T-helper 2 cell treated with Interferon-gamma antibody and Interleukin-4, amounts not matched to agents 5 μg/mL and 100 μg/mL, for 36 hours (primary cell): Measurements from ENCODE around the gene TAF7L.
"Not testable (repeated sequence)": the region's sequence is repeated elsewhere in the genome, so short reads cannot be mapped to it uniquely, and the experiment has no call there.

Experiments
- DNase-seq: peaks from one replicate; pipeline ENCODE4 v3.0.0; 2021; ENCODE audit warnings: low spot score
- H3K27ac Mint-ChIP-seq: one replicate; pipeline ENCODE4 v1.8.0; 2021; ENCODE audit warnings: mild to moderate bottlenecking, mixed read lengths
- H3K27me3 Mint-ChIP-seq: one replicate; pipeline ENCODE4 v1.8.0; 2021; ENCODE audit warnings: low read depth, mixed read lengths
- H3K36me3 Mint-ChIP-seq: one replicate; pipeline ENCODE4 v1.8.0; 2021; ENCODE audit warnings: low read depth, mixed read lengths
- H3K4me1 Mint-ChIP-seq: one replicate; pipeline ENCODE4 v1.8.0; 2021; ENCODE audit warnings: low read depth, mixed read lengths
- H3K4me3 Mint-ChIP-seq: one replicate; pipeline ENCODE4 v1.8.0; 2022; ENCODE audit warnings: mild to moderate bottlenecking, moderate library complexity, mixed read lengths
- H3K9me3 Mint-ChIP-seq: one replicate; pipeline ENCODE4 v1.8.0; 2021; ENCODE audit warnings: mixed read lengths

Gene TAF7L

GRCh38 chrX:101290957-101291603 is at the start of gene TAF7L:
Gene TAF7L (minus strand): TSS chrX:101291334. CDS start chrX:101287543, 3,791 bp downstream.
- no peak within 1 kb of the TSS for H3K27ac Mint-ChIP-seq
- H3K4me1 Mint-ChIP-seq = no peaks in the 10 kb centered on the region
- no peak for DNase-seq
- no peaks in the 10 kb centered on the region for H3K9me3 Mint-ChIP-seq
- peaks cover 2% of the 10 kb centered on the region for H3K36me3 Mint-ChIP-seq
- H3K4me3 Mint-ChIP-seq = no peak within 1 kb of the TSS
- peaks cover 10% of the 10 kb centered on the region for H3K27me3 Mint-ChIP-seq

GRCh38 chrX:101337776-101338271 is 46.7 kb upstream of the TAF7L start:
- no peak for DNase-seq
- H3K36me3 Mint-ChIP-seq = no peaks in the 10 kb centered on the region
- H3K4me3 Mint-ChIP-seq = no peak overlapping the region
- H3K4me1 Mint-ChIP-seq = peaks cover 3% of the 10 kb centered on the region
- no peaks in the 10 kb centered on the region for H3K27me3 Mint-ChIP-seq
- no peak overlapping the region for H3K27ac Mint-ChIP-seq
- peaks cover 6% of the 10 kb centered on the region for H3K9me3 Mint-ChIP-seq

GRCh38 chrX:101334310-101334709 is 43.2 kb upstream of the TAF7L start:
- not testable (repeated sequence) for H3K27me3 Mint-ChIP-seq, H3K27ac Mint-ChIP-seq, DNase-seq, H3K9me3 Mint-ChIP-seq, H3K4me1 Mint-ChIP-seq, H3K4me3 Mint-ChIP-seq, H3K36me3 Mint-ChIP-seq

GRCh38 chrX:101326600-101326999 is 35.5 kb upstream of the TAF7L start:
- not testable (repeated sequence) for H3K9me3 Mint-ChIP-seq, H3K27me3 Mint-ChIP-seq, H3K36me3 Mint-ChIP-seq

GRCh38 chrX:101303790-101304189 is 12.7 kb upstream of the TAF7L start:
- Mint-ChIP-seq H3K27me3 (no peaks in the 10 kb centered on the region), H3K27ac (no peak overlapping the region), H3K9me3 (no peaks in the 10 kb centered on the region), H3K4me3 (no peak overlapping the region), H3K4me1 (no peaks in the 10 kb centered on the region), H3K36me3 (no peaks in the 10 kb centered on the region)
- no peak for DNase-seq

More at GRCh38 chrX:101326600-101326999, 35.5 kb upstream of the TAF7L start:
- not testable (repeated sequence) for H3K4me3 Mint-ChIP-seq, H3K27ac Mint-ChIP-seq, DNase-seq, H3K4me1 Mint-ChIP-seq

GRCh38 chrX:101295603-101296002 is 4.5 kb upstream of the TAF7L start:
- not testable (repeated sequence) for H3K27me3 Mint-ChIP-seq, H3K4me3 Mint-ChIP-seq, H3K9me3 Mint-ChIP-seq, H3K4me1 Mint-ChIP-seq, H3K36me3 Mint-ChIP-seq, DNase-seq, H3K27ac Mint-ChIP-seq

- no peak for DNase-seq
- Mint-ChIP-seq H3K36me3 (peaks cover 1% of the 10 kb centered on the region), H3K4me3 (no peak overlapping the region), H3K27me3 (peaks cover 7% of the 10 kb centered on the region), H3K4me1 (no peaks in the 10 kb centered on the region), H3K9me3 (no peaks in the 10 kb centered on the region), H3K27ac (no peak overlapping the region)
Observed at GRCh38 chrX:101287402-101287801, 3.7 kb downstream of the TAF7L start.

GRCh38 chrX:101276238-101276637 is 14.9 kb downstream of the TAF7L start:
- no peaks in the 10 kb centered on the region for H3K27me3 Mint-ChIP-seq
- no peak overlapping the region for H3K4me3 Mint-ChIP-seq
- no peaks in the 10 kb centered on the region for H3K36me3 Mint-ChIP-seq
- no peak for DNase-seq
- H3K4me1 Mint-ChIP-seq = no peaks in the 10 kb centered on the region
- no peaks in the 10 kb centered on the region for H3K9me3 Mint-ChIP-seq
- H3K27ac Mint-ChIP-seq = no peak overlapping the region

GRCh38 chrX:101274198-101274597 is 16.9 kb downstream of the TAF7L start:
- H3K4me3 Mint-ChIP-seq = no peak overlapping the region
- DNase-seq = no peak
- no peak overlapping the region for H3K27ac Mint-ChIP-seq
- H3K36me3 Mint-ChIP-seq = no peaks in the 10 kb centered on the region
- no peaks in the 10 kb centered on the region for H3K4me1 Mint-ChIP-seq
- no peaks in the 10 kb centered on the region for H3K9me3 Mint-ChIP-seq
- H3K27me3 Mint-ChIP-seq = no peaks in the 10 kb centered on the region

GRCh38 chrX:101265869-101266428 is 25.2 kb downstream of the TAF7L start:
- H3K27ac Mint-ChIP-seq = no peak overlapping the region
- DNase-seq = no peak
- H3K4me1 Mint-ChIP-seq = no peaks in the 10 kb centered on the region
- no peaks in the 10 kb centered on the region for H3K9me3 Mint-ChIP-seq
- H3K4me3 Mint-ChIP-seq = no peak overlapping the region
- H3K27me3 Mint-ChIP-seq = no peaks in the 10 kb centered on the region
- no peaks in the 10 kb centered on the region for H3K36me3 Mint-ChIP-seq

GRCh38 chrX:101263766-101264165 is 27.4 kb downstream of the TAF7L start:
- no peak for DNase-seq
- no peaks in the 10 kb centered on the region for H3K9me3 Mint-ChIP-seq
- H3K27me3 Mint-ChIP-seq = no peaks in the 10 kb centered on the region
- H3K36me3 Mint-ChIP-seq = no peaks in the 10 kb centered on the region
- H3K4me1 Mint-ChIP-seq = no peaks in the 10 kb centered on the region
- no peak overlapping the region for H3K27ac Mint-ChIP-seq
- H3K4me3 Mint-ChIP-seq = no peak overlapping the region

GRCh38 chrX:101262590-101262989 is 28.5 kb downstream of the TAF7L start:
- no peaks in the 10 kb centered on the region for H3K27me3 Mint-ChIP-seq
- H3K36me3 Mint-ChIP-seq = no peaks in the 10 kb centered on the region
- no peak overlapping the region for H3K4me3 Mint-ChIP-seq
- peaks cover 3% of the 10 kb centered on the region for H3K4me1 Mint-ChIP-seq
- no peak overlapping the region for H3K27ac Mint-ChIP-seq
- no peak for DNase-seq
- H3K9me3 Mint-ChIP-seq = no peaks in the 10 kb centered on the region

GRCh38 chrX:101260435-101260834 is 30.7 kb downstream of the TAF7L start:
- no peak overlapping the region for H3K27ac Mint-ChIP-seq
- DNase-seq = no peak
- no peaks in the 10 kb centered on the region for H3K27me3 Mint-ChIP-seq
- H3K4me1 Mint-ChIP-seq = peaks cover 5% of the 10 kb centered on the region
- H3K36me3 Mint-ChIP-seq = no peaks in the 10 kb centered on the region
- H3K9me3 Mint-ChIP-seq = no peaks in the 10 kb centered on the region
- H3K4me3 Mint-ChIP-seq = no peak overlapping the region

- no peak for DNase-seq
- H3K9me3 Mint-ChIP-seq = no peaks in the 10 kb centered on the region
- H3K27ac Mint-ChIP-seq = no peak overlapping the region
- no peaks in the 10 kb centered on the region for H3K36me3 Mint-ChIP-seq
- H3K27me3 Mint-ChIP-seq = no peaks in the 10 kb centered on the region
- no peak overlapping the region for H3K4me3 Mint-ChIP-seq
- H3K4me1 Mint-ChIP-seq = peaks cover 5% of the 10 kb centered on the region
Observed at GRCh38 chrX:101258259-101258581, 32.9 kb downstream of the TAF7L start.
